GM19035 (cell line): ENCODE measurements around the gene CLEC4G.
"Not testable (repeated sequence)": the region's sequence is repeated elsewhere in the genome, so short reads cannot be mapped to it uniquely, and the experiment has no call there.

Source experiments
- ATAC-seq: cut with Tn5 transposase; IDR thresholded peaks from one replicate; pipeline ENCODE4 v1.9.1; 2021; ENCODE audit not compliant: unreplicated experiment

Gene CLEC4G

GRCh38 chr19:7732045-7732444 lies at the start of gene CLEC4G:
CLEC4G (minus strand) TSS chr19:7732110; CDS start chr19:7732102, 8 bp downstream.
- ATAC-seq, result no peak

GRCh38 chr19:7781157-7781556 lies 49.2 kb upstream of the CLEC4G start:
- no peak for ATAC-seq

- no peak for ATAC-seq
These were observed 47.9 kb upstream of the CLEC4G start for GRCh38 chr19:7779631-7780486.

GRCh38 chr19:7778081-7778480 lies 46.2 kb upstream of the CLEC4G start:
- ATAC-seq, result no peak

- no peak for ATAC-seq
These were observed 43.9 kb upstream of the CLEC4G start for GRCh38 chr19:7775761-7776160.

- no peak for ATAC-seq
These were observed 41.9 kb upstream of the CLEC4G start for GRCh38 chr19:7773841-7774240.

- ATAC-seq, result no peak
These were observed 40.9 kb upstream of the CLEC4G start for GRCh38 chr19:7772752-7773291.

- no peak for ATAC-seq
These were observed 39.2 kb upstream of the CLEC4G start for GRCh38 chr19:7771072-7771471.

GRCh38 chr19:7769171-7769570 lies 37.3 kb upstream of the CLEC4G start:
- ATAC-seq, result no peak

- ATAC-seq, result no peak
These were observed 35.6 kb upstream of the CLEC4G start for GRCh38 chr19:7767487-7767886.

GRCh38 chr19:7766535-7766934 lies 34.6 kb upstream of the CLEC4G start:
- no peak for ATAC-seq

- ATAC-seq, result not testable (repeated sequence)
These were observed 33.1 kb upstream of the CLEC4G start for GRCh38 chr19:7765043-7765442.

- ATAC-seq, result not testable (repeated sequence)
These were observed 32.2 kb upstream of the CLEC4G start for GRCh38 chr19:7764157-7764556.

- no peak for ATAC-seq
These were observed 31.8 kb upstream of the CLEC4G start for GRCh38 chr19:7763696-7764095.

GRCh38 chr19:7762719-7763293 lies 30.9 kb upstream of the CLEC4G start, which contains the start of gene CLEC4M:
CLEC4M (plus strand) TSS chr19:7763243; CDS start chr19:7763267, 24 bp downstream.
- no peak for ATAC-seq

GRCh38 chr19:7759156-7759555 lies 27.2 kb upstream of the CLEC4G start:
- no peak for ATAC-seq

GRCh38 chr19:7757358-7757757 lies 25.4 kb upstream of the CLEC4G start:
- ATAC-seq, result no peak

GRCh38 chr19:7756258-7756657 lies 24.3 kb upstream of the CLEC4G start:
- ATAC-seq, result no peak

- ATAC-seq, result no peak
These were observed 19.4 kb upstream of the CLEC4G start for GRCh38 chr19:7751157-7751783.

- ATAC-seq, result no peak
These were observed 16.8 kb upstream of the CLEC4G start for GRCh38 chr19:7748756-7749155.

GRCh38 chr19:7748171-7748570 lies 16.3 kb upstream of the CLEC4G start:
- no peak for ATAC-seq
